Naive B cell (primary cell): Measurements from ENCODE around the gene UGDH. TPM values are rescaled to one million over a fixed set of nuclear protein-coding genes. Genes with fewer than 3 reads are reported as not detected.

ENCODE experiments used
- ATAC-seq, 2 donors: fragments of 150-1000 bp; cut with Tn5 transposase; 2 replicates each; pipeline ENCODE4 v1.10.0; 2021; ENCODE audit warnings: low read depth in 2 of 2, mild to moderate bottlenecking in 2 of 2, moderate library complexity in 2 of 2
- DNase-seq: peaks from one replicate; pipeline ENCODE4 v3.0.0; 2022
- H3K27ac Mint-ChIP-seq, 6 donors: one replicate each; pipeline ENCODE4 v1.8.0; 2020 to 2022; ENCODE audit warnings: mild to moderate bottlenecking in 6 of 6, mixed read lengths in 6 of 6, moderate library complexity in 5 of 6, inconsistent platforms in 2 of 6
- H3K27me3 Mint-ChIP-seq, 3 donors: one replicate each; pipeline ENCODE4 v1.8.0; 2021 to 2022; ENCODE audit warnings: mixed read lengths in 3 of 3, mild to moderate bottlenecking in 1 of 3
- H3K36me3 Mint-ChIP-seq, 2 donors: one replicate each; pipeline ENCODE4 v1.8.0; 2020 to 2022; ENCODE audit warnings: mixed read lengths in 2 of 2, inconsistent platforms in 1 of 2, mild to moderate bottlenecking in 1 of 2
- H3K4me1 Mint-ChIP-seq, 3 donors: one replicate each; pipeline ENCODE4 v1.8.0; 2020 to 2022; ENCODE audit warnings: mixed read lengths in 3 of 3, inconsistent platforms in 1 of 3, mild to moderate bottlenecking in 1 of 3, moderate library complexity in 1 of 3
- H3K4me3 Mint-ChIP-seq, 8 donors: one replicate each; pipeline ENCODE4 v1.8.0; 2020 to 2022; ENCODE audit warnings: mild to moderate bottlenecking in 8 of 8, mixed read lengths in 8 of 8, moderate library complexity in 8 of 8, inconsistent platforms in 2 of 8
- H3K9me3 Mint-ChIP-seq, 7 donors: one replicate each; pipeline ENCODE4 v1.8.0; 2020 to 2022; ENCODE audit warnings: mixed read lengths in 7 of 7, mild to moderate bottlenecking in 5 of 7, inconsistent platforms in 2 of 7, moderate library complexity in 1 of 7
- polyA plus RNA-seq, 6 donors: library from polyadenylated mRNA; unstranded; fragments of 300-500 nt; fragmentation: Illumina TruSeq; gene quantifications; one replicate each; pipeline ENCODE4 v1.2.3, GENCODE V29; 2021; ENCODE audit warnings: low read depth in 6 of 6

Gene UGDH
- polyA plus RNA-seq, 6 donors from 2014 or later: 25.8 to 41.6 (median 35.2) TPM

GRCh38 chr4:39452153-39452859, 74.9 kb downstream of the UGDH start:
- H3K27ac Mint-ChIP-seq: peak overlapping the region in 5 of 6 donors; percentile 10 to 56 (median 44)
- no peaks in the 10 kb centered on the region for H3K27me3 Mint-ChIP-seq
- peak overlapping the region in 1 of 8 donors; percentile 40 for H3K4me3 Mint-ChIP-seq
- no peak for DNase-seq
- H3K4me1 Mint-ChIP-seq: peaks cover 13 to 19% (median 14%) of the 10 kb centered on the region in 3 donors
- no peaks in the 10 kb centered on the region for H3K9me3 Mint-ChIP-seq
- ATAC-seq: no peak
- peaks cover 35 to 38% of the 10 kb centered on the region in 2 donors for H3K36me3 Mint-ChIP-seq

- peak overlapping the region in 1 of 6 donors; percentile 49 for H3K27ac Mint-ChIP-seq
- H3K4me3 Mint-ChIP-seq: no peak overlapping the region
- H3K27me3 Mint-ChIP-seq: no peaks in the 10 kb centered on the region
- ATAC-seq (no peak), DNase-seq (no peak)
- H3K9me3 Mint-ChIP-seq: no peaks in the 10 kb centered on the region
- H3K4me1 Mint-ChIP-seq: peaks cover 7 to 19% (median 14%) of the 10 kb centered on the region in 3 donors
- H3K36me3 Mint-ChIP-seq: peaks cover 29 to 31% of the 10 kb centered on the region in 2 donors
These were observed 75.7 kb downstream of the UGDH start for GRCh38 chr4:39451423-39452023.

DNA sequence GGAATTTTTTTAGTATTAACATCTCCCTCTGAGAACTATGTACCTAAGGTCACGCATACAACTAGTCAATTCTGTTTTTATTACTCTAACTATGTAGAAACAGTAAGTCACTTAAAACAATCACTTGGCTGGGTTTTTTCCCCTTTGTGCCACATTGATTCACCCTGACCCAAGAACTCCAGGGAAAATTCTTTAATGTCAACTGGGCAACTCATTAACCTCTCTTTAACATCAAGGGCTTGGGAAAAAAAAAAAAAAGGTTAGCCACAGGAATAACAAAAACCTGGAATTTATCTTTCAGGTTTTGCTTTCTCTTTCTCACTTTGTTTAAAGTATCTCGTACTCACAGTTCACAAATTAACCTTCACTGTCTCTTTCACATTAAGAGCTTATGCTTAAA, 76.6 kb downstream of the UGDH start:
- H3K4me1 Mint-ChIP-seq: peaks cover 6 to 24% (median 11%) of the 10 kb centered on the region in 3 donors
- ATAC-seq: no peak

More for the DNA sequence above, 76.6 kb downstream of the UGDH start:
- Mint-ChIP-seq H3K36me3 (peaks cover 29% of the 10 kb centered on the region in 2 donors), H3K9me3 (no peaks in the 10 kb centered on the region), H3K27me3 (no peaks in the 10 kb centered on the region), H3K27ac (peak overlapping the region in 4 of 6 donors; percentile 18 to 87 (median 52)), H3K4me3 (no peak overlapping the region)
- DNase-seq: no peak

Other genes starting within 250 kb of the UGDH start
- gene RFC1, start 161.1 kb downstream of the UGDH start, polyA plus RNA-seq: 10 to 100 TPM in 5 of 6 donors, 1 to 10 TPM in 1; 9.0 to 54.7 (median 37.9) TPM
- under 1 TPM in 5 of 6 donors, not detected in 1; 0.10 to 0.34 (median 0.21) TPM for gene KLB, start 120.5 kb downstream of the UGDH start, polyA plus RNA-seq
- gene RPL9, start 68.5 kb downstream of the UGDH start, polyA plus RNA-seq: 1,000 to 10,000 TPM; 2,016 to 2,906 (median 2,275) TPM
- gene LIAS, start 68.4 kb downstream of the UGDH start, polyA plus RNA-seq: 10 to 100 TPM in 4 of 6 donors, 1 to 10 TPM in 1, not detected in 1; 9.2 to 20.6 (median 16.5) TPM
- gene SMIM14, start 111.4 kb upstream of the UGDH start, polyA plus RNA-seq: 100 to 1,000 TPM; 236 to 487 (median 451) TPM
- 10 to 100 TPM; 60.0 to 81.2 (median 69.2) TPM for gene UBE2K, start 170.7 kb upstream of the UGDH start, polyA plus RNA-seq